ENCODE measurements around the gene PHF20. TPM values are rescaled to one million over a fixed set of nuclear protein-coding genes. Genes with fewer than 3 reads are reported as not detected.

The PHF20 gene
- polyA plus RNA-seq, 1 donor (not counting 4 experiments of a cell fraction or from before 2014, with no cell fraction given) = 31.9 TPM

DNA sequence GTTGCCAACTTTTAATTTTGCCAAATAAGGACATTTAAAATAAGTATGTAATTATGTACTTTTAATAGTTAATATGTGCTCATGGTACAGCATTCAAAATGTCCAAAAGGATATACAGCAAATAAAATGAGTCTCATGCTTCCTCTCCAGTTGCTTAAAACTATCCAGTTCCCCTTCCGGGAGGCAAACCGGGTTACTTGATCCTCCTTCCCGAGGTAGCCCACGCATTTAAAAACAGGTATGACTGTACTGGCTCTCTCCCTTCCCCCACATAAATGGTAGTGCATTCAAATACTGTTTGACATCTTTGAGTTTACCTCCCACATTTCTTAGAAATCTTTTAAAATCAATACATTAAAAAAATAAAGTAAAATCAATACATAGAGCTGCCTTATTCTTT, 66.4 kb downstream of the PHF20 start:
- no peak for FAIRE-seq
- H2AFZ ChIP-seq (ENCODE audit: control insufficient read depth, low read length) = no peak overlapping the region
- H4K20me1 ChIP-seq (ENCODE audit: control insufficient read depth, extremely low read depth, insufficient read depth, low read length) = no peaks in the 10 kb centered on the region
- H3K9ac ChIP-seq (ENCODE audit: control insufficient read depth, extremely low read depth, insufficient read depth, low read length) = no peak overlapping the region
- no peaks in the 10 kb centered on the region for H3K9me3 ChIP-seq (ENCODE audit: control insufficient read depth, low read depth, low read length)
- peaks cover 4 to 8% of the 10 kb centered on the region in 2 experiments for H3K36me3 ChIP-seq (ENCODE audit: control insufficient read depth in 2 of 2, extremely low read depth in 1 of 2, insufficient read depth in 2 of 2, low read length in 2 of 2)
- H3K9me1 ChIP-seq (ENCODE audit: control insufficient read depth, extremely low read depth, insufficient read depth, low read length) = no peaks in the 10 kb centered on the region
- H3K27ac ChIP-seq (ENCODE audit: control insufficient read depth, insufficient read depth, low read length) = no peak overlapping the region
- H3K4me1 ChIP-seq (ENCODE audit: control insufficient read depth, extremely low read depth, insufficient read depth, low read length) = no peaks in the 10 kb centered on the region
- no peak for DNase-seq (ENCODE audit: low read depth, low spot score)
- no peak overlapping the region for H3K4me2 ChIP-seq (ENCODE audit: control insufficient read depth, extremely low read depth, insufficient read depth, low read depth, low read length)
- no peaks in the 10 kb centered on the region for H3K27me3 ChIP-seq (ENCODE audit: control insufficient read depth, extremely low read depth, insufficient read depth, low read length)
- TF ChIP-seq, protein P1, sequence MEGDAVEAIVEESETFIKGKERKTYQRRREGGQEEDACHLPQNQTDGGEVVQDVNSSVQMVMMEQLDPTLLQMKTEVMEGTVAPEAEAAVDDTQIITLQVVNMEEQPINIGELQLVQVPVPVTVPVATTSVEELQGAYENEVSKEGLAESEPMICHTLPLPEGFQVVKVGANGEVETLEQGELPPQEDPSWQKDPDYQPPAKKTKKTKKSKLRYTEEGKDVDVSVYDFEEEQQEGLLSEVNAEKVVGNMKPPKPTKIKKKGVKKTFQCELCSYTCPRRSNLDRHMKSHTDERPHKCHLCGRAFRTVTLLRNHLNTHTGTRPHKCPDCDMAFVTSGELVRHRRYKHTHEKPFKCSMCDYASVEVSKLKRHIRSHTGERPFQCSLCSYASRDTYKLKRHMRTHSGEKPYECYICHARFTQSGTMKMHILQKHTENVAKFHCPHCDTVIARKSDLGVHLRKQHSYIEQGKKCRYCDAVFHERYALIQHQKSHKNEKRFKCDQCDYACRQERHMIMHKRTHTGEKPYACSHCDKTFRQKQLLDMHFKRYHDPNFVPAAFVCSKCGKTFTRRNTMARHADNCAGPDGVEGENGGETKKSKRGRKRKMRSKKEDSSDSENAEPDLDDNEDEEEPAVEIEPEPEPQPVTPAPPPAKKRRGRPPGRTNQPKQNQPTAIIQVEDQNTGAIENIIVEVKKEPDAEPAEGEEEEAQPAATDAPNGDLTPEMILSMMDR (optimal IDR thresholded peaks at IDR 0.05 in 1 of 3, IDR thresholded peaks at IDR 0.05 in 1 of 3, conservative IDR thresholded peaks at IDR 0.05 in 1 of 3; ENCODE audit: extremely low read depth in 1 of 3, insufficient read depth in 2 of 3, low read length in 3 of 3) = no peak
- TF ChIP-seq EZH2 (IDR thresholded peaks at IDR 0.05; ENCODE audit: low read length) = no peak
- dilution Hi-C loops (cut with MboI; ENCODE audit: extremely low pct_ligation_motif_present, low sequenced_read_pairs) = no loop called here
- no peaks in the 10 kb centered on the region for H3K79me2 ChIP-seq (ENCODE audit: control insufficient read depth, insufficient read depth, low read length)
- H3K4me3 ChIP-seq (ENCODE audit: control insufficient read depth in 2 of 3, extremely low read depth in 1 of 3, insufficient read depth in 2 of 3, low read depth in 1 of 3, low read length in 3 of 3) = no peak overlapping the region

DNA sequence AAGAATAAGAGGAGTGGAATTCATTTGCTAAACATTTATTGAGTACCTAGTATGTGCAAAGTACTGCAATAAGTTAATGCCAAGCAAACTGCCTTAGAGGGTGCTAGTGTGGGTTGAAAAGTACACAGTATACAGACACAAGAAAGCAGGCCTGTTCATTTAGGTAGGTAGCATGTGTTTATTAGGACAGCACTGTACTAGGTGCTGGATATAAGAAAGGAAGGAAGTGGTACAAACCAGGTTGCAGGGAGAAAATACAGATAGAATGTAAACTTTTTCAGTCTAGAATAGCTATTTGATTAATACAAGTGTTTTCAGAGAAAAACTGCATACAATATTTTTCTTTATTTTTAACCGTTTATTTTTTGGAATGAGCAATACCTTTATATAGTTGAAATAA, 68.1 kb downstream of the PHF20 start:
- peaks cover 7 to 8% of the 10 kb centered on the region in 2 experiments for H3K36me3 ChIP-seq (ENCODE audit: control insufficient read depth in 2 of 2, extremely low read depth in 1 of 2, insufficient read depth in 2 of 2, low read length in 2 of 2)
- no peak for FAIRE-seq

More for the DNA sequence above, 68.1 kb downstream of the PHF20 start:
- H3K79me2 ChIP-seq (ENCODE audit: control insufficient read depth, insufficient read depth, low read length) = no peaks in the 10 kb centered on the region
- DNase-seq (ENCODE audit: low read depth, low spot score) = no peak
- H3K4me1 ChIP-seq (ENCODE audit: control insufficient read depth, extremely low read depth, insufficient read depth, low read length) = no peaks in the 10 kb centered on the region
- H2AFZ ChIP-seq (ENCODE audit: control insufficient read depth, low read length) = no peak overlapping the region
- dilution Hi-C loops (cut with MboI; ENCODE audit: extremely low pct_ligation_motif_present, low sequenced_read_pairs) = no loop called here
- H3K9me3 ChIP-seq (ENCODE audit: control insufficient read depth, low read depth, low read length) = no peaks in the 10 kb centered on the region
- H3K4me3 ChIP-seq (ENCODE audit: control insufficient read depth in 2 of 3, extremely low read depth in 1 of 3, insufficient read depth in 2 of 3, low read depth in 1 of 3, low read length in 3 of 3) = no peak overlapping the region
- H3K4me2 ChIP-seq (ENCODE audit: control insufficient read depth, extremely low read depth, insufficient read depth, low read depth, low read length) = no peak overlapping the region
- no peak overlapping the region for H3K27ac ChIP-seq (ENCODE audit: control insufficient read depth, insufficient read depth, low read length)
- TF ChIP-seq, protein P1 (optimal IDR thresholded peaks at IDR 0.05 in 1 of 3, IDR thresholded peaks at IDR 0.05 in 1 of 3, conservative IDR thresholded peaks at IDR 0.05 in 1 of 3; ENCODE audit: extremely low read depth in 1 of 3, insufficient read depth in 2 of 3, low read length in 3 of 3) = no peak
- TF ChIP-seq EZH2 (IDR thresholded peaks at IDR 0.05; ENCODE audit: low read length) = no peak
- H3K9me1 ChIP-seq (ENCODE audit: control insufficient read depth, extremely low read depth, insufficient read depth, low read length) = no peaks in the 10 kb centered on the region
- H4K20me1 ChIP-seq (ENCODE audit: control insufficient read depth, extremely low read depth, insufficient read depth, low read length) = no peaks in the 10 kb centered on the region
- no peak overlapping the region for H3K9ac ChIP-seq (ENCODE audit: control insufficient read depth, extremely low read depth, insufficient read depth, low read length)
- H3K27me3 ChIP-seq (ENCODE audit: control insufficient read depth, extremely low read depth, insufficient read depth, low read length) = no peaks in the 10 kb centered on the region
